PFSK-1 (cell line): ENCODE data around the gene NACC2.

Experiments used
- POLR2AphosphoS5 ChIP-seq: IDR thresholded peaks from 2 replicates; pipeline ENCODE4 v1.6.1; 2012; ENCODE audit warnings: low read depth, mild to moderate bottlenecking, control low read depth, low read length, moderate library complexity
- REST ChIP-seq, 2 experiments: IDR thresholded peaks; 2 replicates each; pipeline versions ENCODE4 v1.6.1 to v1.8.0; 2011 to 2012; ENCODE audit warnings: low read depth in 2 of 2, low read length in 2 of 2, control low read depth in 1 of 2, inconsistent platforms in 1 of 2, mild to moderate bottlenecking in 1 of 2, moderate library complexity in 1 of 2; ENCODE audit not compliant: insufficient read depth in 1 of 2
- SIN3A ChIP-seq: IDR thresholded peaks from 2 replicates; pipeline ENCODE4 v1.6.1; 2012; ENCODE audit warnings: mild to moderate bottlenecking, low read length, moderate library complexity, borderline replicate concordance; ENCODE audit not compliant: insufficient read depth
- TAF1 ChIP-seq: IDR thresholded peaks from 2 replicates; pipeline ENCODE4 v1.6.1; 2012; ENCODE audit warnings: low read length, control low read depth, borderline replicate concordance; ENCODE audit not compliant: insufficient read depth

- TF ChIP-seq SIN3A = no peak
- no peak for TF ChIP-seq REST (IDR thresholded peaks at IDR 0.05; ENCODE audit: insufficient read depth in 1 of 2, low read depth in 2 of 2, low read length in 2 of 2)
- TF ChIP-seq POLR2AphosphoS5 = no peak
- no peak for TF ChIP-seq TAF1
Measured at GRCh38 chr9:135965124-135965756, 129.8 kb downstream of the NACC2 start.
